Uterus (tissue), 2 donors: ENCODE measurements around the gene CCDC127.
"Not testable (repeated sequence)": the region's sequence is repeated elsewhere in the genome, so short reads cannot be mapped to it uniquely, and the experiment has no call there.

Experiments used
- CTCF ChIP-seq, 4 experiments: fragments of 200-600 bp in 2 of 4; fragments of 450-650 bp in 2 of 4; sonication (generic) in 2 of 4; IDR thresholded peaks; one replicate each; pipeline ENCODE4 v1.5.1; 2016 to 2019; ENCODE audit warnings: antibody characterized with exemption in 4 of 4, mild to moderate bottlenecking in 2 of 4, moderate library complexity in 1 of 4
- POLR2A ChIP-seq, 2 donors: fragments of 450-650 bp; IDR thresholded peaks; one replicate each; pipeline ENCODE4 v1.6.1; 2016; ENCODE audit warnings: antibody characterized with exemption in 2 of 2, mild to moderate bottlenecking in 1 of 2, moderate library complexity in 1 of 2

DNA sequence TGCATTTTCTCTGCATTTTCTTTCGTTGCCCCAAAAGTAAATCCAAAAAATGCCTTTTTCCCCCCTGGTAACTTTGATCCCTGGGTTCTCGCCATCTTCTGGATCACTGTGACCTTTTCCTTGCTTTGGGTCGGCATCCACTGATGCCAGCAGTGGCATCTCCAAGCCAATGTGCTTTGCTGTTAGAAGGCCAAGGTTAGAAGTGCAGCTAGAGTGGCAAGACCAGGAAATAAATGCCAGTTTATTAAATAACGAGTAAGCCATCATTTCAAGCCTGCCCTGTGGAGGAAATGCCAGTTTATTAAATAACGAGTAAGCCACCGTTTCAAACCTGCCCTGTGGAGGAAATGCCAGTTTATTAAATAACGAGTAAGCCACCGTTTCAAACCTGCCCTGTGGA, 33.6 kb upstream of the CCDC127 start:
- not testable (repeated sequence) for TF ChIP-seq CTCF, POLR2A (IDR thresholded peaks at IDR 0.05)
